ENCODE results near the gene USP17L15. TPM values are rescaled to one million over a fixed set of nuclear protein-coding genes. Genes with fewer than 3 reads are reported as not detected.
A peak's percentile ranks its signal among the peaks of the same experiment; 100 is the strongest.
"Not testable (repeated sequence)": the region's sequence is repeated elsewhere in the genome, so short reads cannot be mapped to it uniquely, and the experiment has no call there.

The USP17L15 gene
- total RNA-seq, 1 experiment from 2014 or later: not detected

DNA sequence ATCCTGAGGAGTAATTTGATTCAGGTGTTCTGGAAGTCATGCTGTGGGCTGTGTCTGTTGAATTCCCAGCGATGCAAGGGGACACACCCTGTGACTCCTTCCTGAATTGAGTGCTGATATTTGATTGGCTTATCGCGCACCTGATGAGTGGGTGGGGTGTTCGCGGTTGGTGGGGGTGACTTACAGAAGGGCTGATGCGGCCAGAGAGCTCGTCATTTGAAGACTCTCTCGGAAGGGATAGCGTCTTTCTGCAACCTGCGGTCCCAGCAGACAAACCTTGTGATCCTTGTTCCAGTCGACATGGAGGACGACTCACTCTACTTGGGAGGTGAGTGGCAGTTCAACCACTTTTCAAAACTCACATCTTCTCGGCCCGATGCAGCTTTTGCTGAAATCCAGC is 9.4 kb downstream of the USP17L15 start, which contains the start of gene USP17L17:
Gene USP17L17 (plus strand): TSS at position 301 of the 400 bp plus-strand sequence. CDS start 0 bp downstream, at position 301.
- H2AK5ac ChIP-seq (ENCODE audit: insufficient read length, low read length); H2BK20ac ChIP-seq (ENCODE audit: low read depth, low read length, poor library complexity, severe bottlenecking); H2BK15ac ChIP-seq (ENCODE audit: low read depth, low read length); H3K14ac ChIP-seq (ENCODE audit: insufficient read depth, low read length); H3K9ac ChIP-seq (ENCODE audit: extremely low read depth, insufficient read length, low read length); H2BK5ac ChIP-seq (ENCODE audit: insufficient read length, low read length); H3K36me3 Mint-ChIP-seq (ENCODE audit: insufficient read depth in 1 of 3, low read depth in 3 of 3); H3K9me3 Mint-ChIP-seq; H3K4me2 ChIP-seq (ENCODE audit: insufficient read depth, insufficient read length, low read length); H3K4me1 ChIP-seq (ENCODE audit: insufficient read depth, low read length); H3K56ac ChIP-seq (ENCODE audit: insufficient read length, low read depth, low read length); H4K8ac ChIP-seq (replicated peaks; ENCODE audit: insufficient read length, low read depth, low read length); H3K27me3 Mint-ChIP-seq (ENCODE audit: low read depth); DNase-seq; H3K4me3 Mint-ChIP-seq; H2BK12ac ChIP-seq (ENCODE audit: insufficient read length, low read depth, low read length); H3K27ac Mint-ChIP-seq; H3K79me1 ChIP-seq (ENCODE audit: insufficient read depth, low read depth, low read length, poor library complexity, severe bottlenecking); H3K27ac ChIP-seq (ENCODE audit: insufficient read length, low read depth, low read length); H2BK120ac ChIP-seq (ENCODE audit: low read depth, low read length, poor library complexity, severe bottlenecking); H3K9me3 ChIP-seq (ENCODE audit: control insufficient read depth, low read depth, low read length); H4K91ac ChIP-seq (ENCODE audit: insufficient read length, low read depth, low read length); H4K5ac ChIP-seq (ENCODE audit: insufficient read length, low read depth, low read length); H3T11ph ChIP-seq (ENCODE audit: low read length); H2AFZ ChIP-seq (ENCODE audit: low read length); H3K79me2 ChIP-seq (ENCODE audit: insufficient read depth, low read length); H3K23me2 ChIP-seq (ENCODE audit: insufficient read length, low read depth, low read length, poor library complexity, severe bottlenecking); H3K23ac ChIP-seq (ENCODE audit: insufficient read length, low read depth, low read length); H3K27me3 ChIP-seq (ENCODE audit: insufficient read depth, low read length); H4K20me1 ChIP-seq (ENCODE audit: control insufficient read depth, insufficient read depth, insufficient read length); H3K4ac ChIP-seq (ENCODE audit: low read depth, low read length); H3K18ac ChIP-seq (ENCODE audit: insufficient read length, low read depth, low read length); H3K4me1 Mint-ChIP-seq: not testable (repeated sequence)
- no CpG with 5 or more reads among the region's 14 CpGs for WGBS (ENCODE audit: extremely low coverage, insufficient read length, low lambda C conversion rate)

DNA sequence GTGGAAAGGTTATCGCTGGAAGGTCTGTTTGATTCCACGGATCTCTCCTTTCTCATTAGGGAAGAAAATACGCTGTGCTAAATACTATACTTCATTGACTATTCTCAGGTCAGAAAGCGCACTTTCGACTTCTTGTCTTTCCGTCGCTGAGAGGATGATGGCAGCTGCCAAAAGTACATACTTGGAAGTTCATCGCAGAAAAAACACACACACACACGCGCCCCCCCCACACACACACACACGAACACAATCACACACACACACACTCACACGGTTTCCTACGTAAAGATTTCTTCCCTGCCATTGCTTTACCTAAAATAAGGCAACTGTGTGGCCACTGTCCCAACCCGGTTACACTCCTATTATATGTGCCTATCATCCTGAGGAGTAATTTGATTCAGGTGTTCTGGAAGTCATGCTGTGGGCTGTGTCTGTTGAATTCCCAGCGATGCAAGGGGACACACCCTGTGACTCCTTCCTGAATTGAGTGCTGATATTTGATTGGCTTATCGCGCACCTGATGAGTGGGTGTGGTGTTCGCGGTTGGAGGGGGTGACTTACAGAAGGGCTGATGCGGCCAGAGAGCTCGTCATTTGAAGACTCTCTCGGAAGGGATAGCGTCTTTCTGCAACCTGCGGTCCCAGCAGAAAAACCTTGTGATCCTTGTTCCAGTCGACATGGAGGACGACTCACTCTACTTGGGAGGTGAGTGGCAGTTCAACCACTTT is 13.9 kb downstream of the USP17L15 start, which contains the start of gene USP17L18:
Gene USP17L18 (plus strand): TSS at position 678 of the 728 bp plus-strand sequence. CDS start 0 bp downstream, at position 678.
- H3K9me3 ChIP-seq (ENCODE audit: control insufficient read depth, low read depth, low read length); H3T11ph ChIP-seq (ENCODE audit: low read length); H3K27ac ChIP-seq (ENCODE audit: insufficient read length, low read depth, low read length); H3K4me1 ChIP-seq (ENCODE audit: insufficient read depth, low read length); H2BK120ac ChIP-seq (ENCODE audit: low read depth, low read length, poor library complexity, severe bottlenecking); H3K14ac ChIP-seq (ENCODE audit: insufficient read depth, low read length); H3K79me1 ChIP-seq (ENCODE audit: insufficient read depth, low read depth, low read length, poor library complexity, severe bottlenecking); H2BK15ac ChIP-seq (ENCODE audit: low read depth, low read length); H4K5ac ChIP-seq (ENCODE audit: insufficient read length, low read depth, low read length); H3K4me2 ChIP-seq (ENCODE audit: insufficient read depth, insufficient read length, low read length); H4K91ac ChIP-seq (ENCODE audit: insufficient read length, low read depth, low read length); H3K23ac ChIP-seq (ENCODE audit: insufficient read length, low read depth, low read length); H2BK12ac ChIP-seq (ENCODE audit: insufficient read length, low read depth, low read length); H2AK5ac ChIP-seq (ENCODE audit: insufficient read length, low read length); H3K9me3 Mint-ChIP-seq; H3K56ac ChIP-seq (ENCODE audit: insufficient read length, low read depth, low read length); H3K27ac Mint-ChIP-seq; H3K4me1 Mint-ChIP-seq; H3K23me2 ChIP-seq (ENCODE audit: insufficient read length, low read depth, low read length, poor library complexity, severe bottlenecking); H3K79me2 ChIP-seq (ENCODE audit: insufficient read depth, low read length); H3K27me3 Mint-ChIP-seq (ENCODE audit: low read depth); H4K20me1 ChIP-seq (ENCODE audit: control insufficient read depth, insufficient read depth, insufficient read length); H3K4ac ChIP-seq (ENCODE audit: low read depth, low read length); H3K27me3 ChIP-seq (ENCODE audit: insufficient read depth, low read length); H3K18ac ChIP-seq (ENCODE audit: insufficient read length, low read depth, low read length); H3K9ac ChIP-seq (ENCODE audit: extremely low read depth, insufficient read length, low read length); H2BK20ac ChIP-seq (ENCODE audit: low read depth, low read length, poor library complexity, severe bottlenecking); H3K4me3 Mint-ChIP-seq; H3K36me3 Mint-ChIP-seq (ENCODE audit: insufficient read depth in 1 of 3, low read depth in 3 of 3); H2BK5ac ChIP-seq (ENCODE audit: insufficient read length, low read length); H4K8ac ChIP-seq (replicated peaks; ENCODE audit: insufficient read length, low read depth, low read length); H2AFZ ChIP-seq (ENCODE audit: low read length): not testable (repeated sequence)
- peak; percentile 20 for DNase-seq
- no CpG with 5 or more reads among the region's 26 CpGs for WGBS (ENCODE audit: extremely low coverage, insufficient read length, low lambda C conversion rate)

Data from H9 (cell line).